Measurements from ENCODE around the gene CHPF.

GRCh38 chr2:219555956-219556355 lies 12.3 kb upstream of the CHPF start:
- TF ChIP-seq CTCF (IDR thresholded peaks at IDR 0.05; ENCODE audit: insufficient read depth, low read depth, low read length) = no peak
- TF ChIP-seq EZH2 (IDR thresholded peaks at IDR 0.05; ENCODE audit: insufficient read depth, low read length) = no peak

Measured in astrocyte (in vitro differentiated cells and primary cell).